PC-9 (cell line): ENCODE results near the gene C1orf226.

Experiments used
- EZH2 ChIP-seq: fragments of 200-600 bp; sonication (generic); IDR thresholded peaks from 2 replicates; pipeline ENCODE4 v1.8.0; 2017; ENCODE audit warnings: antibody characterized with exemption, low read depth
- TF ChIP-seq, protein P1 (sequence below): fragments of 200-600 bp; sonication (generic); conservative IDR thresholded peaks from 2 replicates; pipeline ENCODE4 v1.6.1; 2017; ENCODE audit warnings: mixed run types, antibody characterized with exemption, mild to moderate bottlenecking, moderate library complexity

DNA sequence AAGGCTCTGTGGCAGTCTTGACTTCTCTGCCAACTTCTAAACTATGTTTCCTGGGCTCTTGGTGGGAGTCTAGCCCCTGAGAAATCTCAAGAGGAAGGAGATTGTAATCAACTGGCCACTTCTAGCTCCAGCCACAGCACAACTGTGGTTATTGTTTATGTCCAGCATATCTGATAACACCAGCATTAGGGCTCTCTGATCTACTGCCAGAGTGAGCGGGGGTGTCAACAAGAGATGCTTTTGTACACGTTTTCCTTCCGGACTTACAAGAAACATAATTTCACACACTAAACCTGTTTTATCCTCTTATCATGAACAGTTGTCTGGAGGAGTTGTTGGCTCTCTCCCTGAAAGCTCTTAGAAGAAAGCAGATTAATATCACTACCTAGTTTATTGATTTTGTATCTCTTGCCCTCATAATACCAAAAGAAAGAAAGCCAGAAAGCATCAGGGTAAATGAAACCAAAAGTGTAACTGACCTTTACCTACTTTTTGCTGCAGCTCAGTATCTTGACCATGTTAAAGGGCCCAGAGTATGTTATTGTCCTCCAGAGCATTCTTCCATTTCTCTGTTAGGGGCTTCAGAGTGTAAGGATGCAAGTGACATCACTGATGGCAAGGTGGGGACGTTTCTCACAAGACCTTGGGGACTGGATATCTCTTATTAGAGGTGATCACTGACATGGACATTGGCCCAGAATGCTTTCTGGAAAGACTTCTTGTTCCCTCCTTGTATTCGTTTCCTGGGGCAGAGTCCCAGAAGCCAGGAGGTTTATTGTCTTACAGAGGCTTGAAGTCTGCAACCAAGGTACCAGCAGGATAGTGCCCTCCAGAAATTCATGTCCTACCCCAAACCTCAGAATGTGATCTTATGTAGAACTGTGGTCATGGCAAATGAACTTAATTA, 40.0 kb downstream of the C1orf226 start:
- TF ChIP-seq, protein P1, sequence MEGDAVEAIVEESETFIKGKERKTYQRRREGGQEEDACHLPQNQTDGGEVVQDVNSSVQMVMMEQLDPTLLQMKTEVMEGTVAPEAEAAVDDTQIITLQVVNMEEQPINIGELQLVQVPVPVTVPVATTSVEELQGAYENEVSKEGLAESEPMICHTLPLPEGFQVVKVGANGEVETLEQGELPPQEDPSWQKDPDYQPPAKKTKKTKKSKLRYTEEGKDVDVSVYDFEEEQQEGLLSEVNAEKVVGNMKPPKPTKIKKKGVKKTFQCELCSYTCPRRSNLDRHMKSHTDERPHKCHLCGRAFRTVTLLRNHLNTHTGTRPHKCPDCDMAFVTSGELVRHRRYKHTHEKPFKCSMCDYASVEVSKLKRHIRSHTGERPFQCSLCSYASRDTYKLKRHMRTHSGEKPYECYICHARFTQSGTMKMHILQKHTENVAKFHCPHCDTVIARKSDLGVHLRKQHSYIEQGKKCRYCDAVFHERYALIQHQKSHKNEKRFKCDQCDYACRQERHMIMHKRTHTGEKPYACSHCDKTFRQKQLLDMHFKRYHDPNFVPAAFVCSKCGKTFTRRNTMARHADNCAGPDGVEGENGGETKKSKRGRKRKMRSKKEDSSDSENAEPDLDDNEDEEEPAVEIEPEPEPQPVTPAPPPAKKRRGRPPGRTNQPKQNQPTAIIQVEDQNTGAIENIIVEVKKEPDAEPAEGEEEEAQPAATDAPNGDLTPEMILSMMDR: no peak
- no peak for TF ChIP-seq EZH2
